ENCODE data around the gene COL28A1. TPM values are rescaled to one million over a fixed set of nuclear protein-coding genes. Genes with fewer than 3 reads are reported as not detected.

The COL28A1 gene
- total RNA-seq, 1 donor, result 0.09 TPM

DNA sequence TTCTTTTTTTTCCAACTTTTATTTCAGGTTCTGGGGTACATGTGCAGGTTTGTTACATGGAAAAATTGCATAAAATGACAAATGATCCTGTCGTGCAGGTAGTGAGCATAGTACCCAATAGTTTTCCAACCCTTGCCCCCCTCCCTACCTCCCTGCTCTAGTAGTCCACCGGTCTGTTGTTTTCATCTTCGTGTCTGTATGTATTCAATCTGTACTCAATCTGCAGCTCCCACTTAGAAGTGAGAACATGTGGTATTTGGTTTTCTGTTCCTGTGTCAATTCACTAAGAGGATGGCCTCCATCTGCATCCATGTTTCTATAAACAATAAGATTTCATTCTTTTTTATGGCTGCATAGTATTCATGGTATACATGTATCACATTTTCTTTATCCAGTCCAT is 202.1 kb downstream of the COL28A1 start:
- TF ChIP-seq, protein P1, sequence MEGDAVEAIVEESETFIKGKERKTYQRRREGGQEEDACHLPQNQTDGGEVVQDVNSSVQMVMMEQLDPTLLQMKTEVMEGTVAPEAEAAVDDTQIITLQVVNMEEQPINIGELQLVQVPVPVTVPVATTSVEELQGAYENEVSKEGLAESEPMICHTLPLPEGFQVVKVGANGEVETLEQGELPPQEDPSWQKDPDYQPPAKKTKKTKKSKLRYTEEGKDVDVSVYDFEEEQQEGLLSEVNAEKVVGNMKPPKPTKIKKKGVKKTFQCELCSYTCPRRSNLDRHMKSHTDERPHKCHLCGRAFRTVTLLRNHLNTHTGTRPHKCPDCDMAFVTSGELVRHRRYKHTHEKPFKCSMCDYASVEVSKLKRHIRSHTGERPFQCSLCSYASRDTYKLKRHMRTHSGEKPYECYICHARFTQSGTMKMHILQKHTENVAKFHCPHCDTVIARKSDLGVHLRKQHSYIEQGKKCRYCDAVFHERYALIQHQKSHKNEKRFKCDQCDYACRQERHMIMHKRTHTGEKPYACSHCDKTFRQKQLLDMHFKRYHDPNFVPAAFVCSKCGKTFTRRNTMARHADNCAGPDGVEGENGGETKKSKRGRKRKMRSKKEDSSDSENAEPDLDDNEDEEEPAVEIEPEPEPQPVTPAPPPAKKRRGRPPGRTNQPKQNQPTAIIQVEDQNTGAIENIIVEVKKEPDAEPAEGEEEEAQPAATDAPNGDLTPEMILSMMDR (IDR thresholded peaks at IDR 0.05; ENCODE audit: insufficient read depth, low read length), result no peak
- no peak overlapping the region for H3K4me3 ChIP-seq (ENCODE audit: low read depth, low read length)
- DNase-seq (ENCODE audit: low read depth), result no peak

- DNase-seq (ENCODE audit: low read depth), result no peak
- TF ChIP-seq, protein P1 (IDR thresholded peaks at IDR 0.05; ENCODE audit: insufficient read depth, low read length), result no peak
- no peak overlapping the region for H3K4me3 ChIP-seq (ENCODE audit: low read depth, low read length)
Observed at GRCh38 chr7:7331523-7331922, 204.2 kb downstream of the COL28A1 start.

DNA sequence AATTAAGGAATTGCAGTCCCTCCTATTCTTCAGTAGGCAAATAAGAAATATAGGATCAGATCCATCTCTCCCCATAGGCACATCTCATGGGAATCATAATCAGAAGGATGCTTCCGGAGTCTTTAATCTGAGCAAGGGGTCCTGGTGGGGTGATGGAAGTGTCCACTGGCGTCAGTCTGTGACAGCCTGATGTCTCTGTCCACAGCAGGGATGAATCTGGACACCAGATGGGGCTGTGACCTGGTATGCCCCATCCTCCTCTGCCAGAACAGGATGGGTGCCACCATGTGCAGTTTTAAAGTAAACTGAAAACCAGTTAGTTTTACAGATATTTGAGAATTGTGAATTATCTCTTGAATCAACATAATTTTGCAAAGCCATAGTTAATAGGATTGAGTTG is 204.7 kb downstream of the COL28A1 start:
- no peak for DNase-seq (ENCODE audit: low read depth)
- TF ChIP-seq, protein P1 (IDR thresholded peaks at IDR 0.05; ENCODE audit: insufficient read depth, low read length), result no peak
- H3K4me3 ChIP-seq (ENCODE audit: low read depth, low read length), result no peak overlapping the region

DNA sequence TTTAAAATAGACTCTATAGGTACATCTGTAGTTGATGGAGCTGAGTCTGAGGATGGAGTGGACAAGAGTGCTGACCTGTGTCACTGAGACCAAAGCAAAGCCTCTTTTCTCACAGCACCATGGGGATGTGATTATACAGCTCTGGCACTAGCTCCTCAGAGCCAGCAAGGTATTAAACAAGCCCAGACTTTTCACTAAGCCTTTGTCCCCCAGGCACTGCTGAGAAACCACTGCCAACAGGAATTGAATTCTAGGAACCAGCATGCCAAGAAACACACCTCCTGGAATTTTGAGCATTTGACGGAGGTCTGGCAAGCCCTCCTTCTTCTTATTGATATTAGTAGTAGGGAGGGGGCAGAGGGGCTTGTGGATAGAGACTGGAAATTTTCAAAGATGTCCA is 206.3 kb downstream of the COL28A1 start:
- no peak overlapping the region for H3K4me3 ChIP-seq (ENCODE audit: low read depth, low read length)
- TF ChIP-seq, protein P1 (IDR thresholded peaks at IDR 0.05; ENCODE audit: insufficient read depth, low read length), result no peak
- DNase-seq (ENCODE audit: low read depth), result no peak

DNA sequence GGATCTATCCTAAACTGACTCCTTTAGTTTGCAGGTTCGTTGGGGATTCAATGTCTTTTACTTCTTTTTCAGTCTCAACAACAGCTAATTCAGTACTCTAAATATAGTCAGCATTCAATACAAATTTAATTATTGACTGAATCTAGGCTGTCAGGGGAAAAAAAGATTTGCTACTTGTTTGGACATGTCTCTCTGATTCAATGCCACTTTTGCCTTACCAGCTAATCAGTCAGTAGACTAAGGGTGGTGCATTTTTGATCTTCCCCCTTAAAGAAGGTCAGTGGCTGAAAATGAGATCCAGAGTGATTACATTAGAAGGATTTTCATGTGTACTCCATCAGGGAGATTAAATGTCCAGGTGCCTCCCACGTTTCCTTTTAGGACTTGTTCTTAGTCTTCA is 208.2 kb downstream of the COL28A1 start:
- H3K4me3 ChIP-seq (ENCODE audit: low read depth, low read length), result no peak overlapping the region
- TF ChIP-seq, protein P1 (IDR thresholded peaks at IDR 0.05; ENCODE audit: insufficient read depth, low read length), result no peak
- no peak for DNase-seq (ENCODE audit: low read depth)

DNA sequence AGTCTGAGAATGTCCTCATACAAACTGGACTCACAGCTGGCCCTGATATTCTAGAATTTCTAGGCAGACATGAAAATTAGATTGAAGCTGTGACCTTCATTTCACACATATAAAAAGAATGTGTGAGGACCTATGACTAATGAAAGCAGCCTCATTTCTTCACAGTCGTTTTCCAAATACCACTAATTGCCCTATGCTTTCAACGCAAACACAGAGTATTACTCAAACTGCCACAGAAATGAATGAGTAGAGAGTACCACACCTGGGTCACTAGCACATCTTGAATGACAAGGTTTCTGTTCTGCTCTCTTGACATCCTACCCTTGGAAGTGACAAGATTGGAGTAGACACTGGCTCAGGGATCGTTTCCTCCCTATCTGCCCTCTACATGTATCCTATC is 211.0 kb downstream of the COL28A1 start:
- H3K4me3 ChIP-seq (ENCODE audit: low read depth, low read length), result no peak overlapping the region
- TF ChIP-seq, protein P1 (IDR thresholded peaks at IDR 0.05; ENCODE audit: insufficient read depth, low read length), result no peak
- no peak for DNase-seq (ENCODE audit: low read depth)

GRCh38 chr7:7323921-7324320 is 211.8 kb downstream of the COL28A1 start:
- DNase-seq (ENCODE audit: low read depth), result no peak
- TF ChIP-seq, protein P1 (IDR thresholded peaks at IDR 0.05; ENCODE audit: insufficient read depth, low read length), result no peak
- H3K4me3 ChIP-seq (ENCODE audit: low read depth, low read length), result no peak overlapping the region

Data from fibroblast of the aortic adventitia (primary cell).